Liver (tissue), 9 donors: ENCODE measurements around the gene MEOX1. TPM values are rescaled to one million over a fixed set of nuclear protein-coding genes. Genes with fewer than 3 reads are reported as not detected.

Experiments
- DNase-seq: peaks from one replicate; pipeline ENCODE4 v3.0.0-alpha.2; 2017; ENCODE audit warnings: low spot score
- H3K27ac ChIP-seq, 2 donors: one replicate each; pipeline ENCODE4 v1.7.0; 2013; ENCODE audit warnings: inconsistent platforms in 2 of 2, low read length in 2 of 2, control low read depth in 1 of 2, low read depth in 1 of 2, mild to moderate bottlenecking in 1 of 2
- H3K27me3 ChIP-seq, 4 donors: one replicate each; pipeline versions ENCODE4 v1.6.1 to v1.7.0; 2013; ENCODE audit warnings: low read length in 3 of 4, inconsistent platforms in 1 of 4, mild to moderate bottlenecking in 1 of 4, moderate library complexity in 1 of 4; ENCODE audit not compliant: control insufficient read depth in 4 of 4, insufficient read depth in 4 of 4
- H3K36me3 ChIP-seq, 4 donors: one replicate each; pipeline versions ENCODE4 v1.6.1 to v1.7.0; 2013; ENCODE audit warnings: low read length in 3 of 4, mild to moderate bottlenecking in 3 of 4, low read depth in 1 of 4, moderate library complexity in 1 of 4; ENCODE audit not compliant: control insufficient read depth in 4 of 4, insufficient read depth in 3 of 4
- H3K4me1 ChIP-seq, 4 donors: one replicate each; pipeline versions ENCODE4 v1.6.1 to v1.7.0; 2013; ENCODE audit warnings: low read length in 3 of 4, mild to moderate bottlenecking in 3 of 4, moderate library complexity in 1 of 4; ENCODE audit not compliant: control insufficient read depth in 4 of 4, insufficient read depth in 4 of 4
- H3K4me3 ChIP-seq, 3 donors: one replicate each; pipeline versions ENCODE4 v1.6.1 to v1.7.0; 2013; ENCODE audit warnings: low read length in 3 of 3, control low read depth in 1 of 3, low read depth in 1 of 3, mild to moderate bottlenecking in 1 of 3
- H3K9ac ChIP-seq, 2 donors: one replicate each; pipeline ENCODE4 v1.7.0; 2013; ENCODE audit warnings: low read length in 2 of 2, mild to moderate bottlenecking in 2 of 2, moderate library complexity in 2 of 2, control low read depth in 1 of 2, low read depth in 1 of 2
- H3K9me3 ChIP-seq, 4 donors: one replicate each; pipeline versions ENCODE4 v1.6.1 to v1.7.0; 2013; ENCODE audit warnings: low read length in 3 of 4; ENCODE audit not compliant: control insufficient read depth in 4 of 4
- EGR1 ChIP-seq, 2 donors: IDR thresholded peaks; 2 replicates each; pipeline ENCODE4 v1.6.1; 2016 to 2018; ENCODE audit warnings: antibody characterized with exemption in 2 of 2, low read depth in 2 of 2
- FOXA1 ChIP-seq: IDR thresholded peaks from 2 replicates; pipeline ENCODE4 v1.6.1; 2016; ENCODE audit warnings: antibody characterized with exemption
- FOXA2 ChIP-seq: IDR thresholded peaks from 2 replicates; pipeline ENCODE4 v1.6.1; 2016; ENCODE audit warnings: antibody characterized with exemption
- GABPA ChIP-seq, 2 donors: IDR thresholded peaks in 1 of 2; conservative IDR thresholded peaks in 1 of 2; 2 replicates each; pipeline ENCODE4 v1.6.1; 2016; ENCODE audit warnings: antibody characterized with exemption in 2 of 2, mild to moderate bottlenecking in 1 of 2, moderate library complexity in 1 of 2
- HNF4A ChIP-seq, 2 donors: conservative IDR thresholded peaks; 2 replicates each; pipeline ENCODE4 v1.6.1; 2016; ENCODE audit warnings: antibody characterized with exemption in 2 of 2, mild to moderate bottlenecking in 2 of 2
- HNF4G ChIP-seq: IDR thresholded peaks from 2 replicates; pipeline ENCODE4 v1.6.1; 2016; ENCODE audit warnings: antibody characterized with exemption
- JUND ChIP-seq, 2 donors: IDR thresholded peaks; 2 replicates each; pipeline ENCODE4 v1.6.1; 2016; ENCODE audit warnings: antibody characterized with exemption in 2 of 2
- NR2F2 ChIP-seq: IDR thresholded peaks from 2 replicates; pipeline ENCODE4 v1.6.1; 2016; ENCODE audit warnings: antibody characterized with exemption
- RAD21 ChIP-seq, 2 donors: IDR thresholded peaks; 2 replicates each; pipeline ENCODE4 v1.6.1; 2016; ENCODE audit warnings: antibody characterized with exemption in 2 of 2, mild to moderate bottlenecking in 2 of 2
- RXRA ChIP-seq, 2 donors: IDR thresholded peaks; 2 replicates each; pipeline ENCODE4 v1.6.1; 2017 to 2018; ENCODE audit warnings: antibody characterized with exemption in 2 of 2, mild to moderate bottlenecking in 1 of 2
- SP1 ChIP-seq: IDR thresholded peaks from 2 replicates; pipeline ENCODE4 v1.6.1; 2018; ENCODE audit warnings: antibody characterized with exemption, mild to moderate bottlenecking
- TAF1 ChIP-seq: conservative IDR thresholded peaks from 2 replicates; pipeline ENCODE4 v1.6.1; 2016; ENCODE audit warnings: antibody characterized with exemption, mild to moderate bottlenecking
- YY1 ChIP-seq: IDR thresholded peaks from 2 replicates; pipeline ENCODE4 v1.6.1; 2016; ENCODE audit warnings: antibody characterized with exemption, mild to moderate bottlenecking
- WGBS: extraction: QIAGEN DNeasy Blood & Tissue Kit; methylation state at CpG from one replicate; pipeline ENCODE4 v1.1.7; 2013; 5-methylcytosine and 5-hydroxymethylcytosine counted together
- polyA plus RNA-seq, 2 donors: library from polyadenylated mRNA; stranded (reverse) in 1 of 2; unstranded in 1 of 2; fragments of 200-250 nt in 1 of 2; fragments of >200 nt in 1 of 2; fragmentation: Nextera tagmentation in 1 of 2; extraction: Ambion mirVana in 1 of 2; gene quantifications; one replicate each; pipeline versions ENCODE4 v1.2.1 to v1.2.3, GENCODE V29; 2013 to 2015
- total RNA-seq, 2 donors: library from RNA; depleted of rRNA; stranded (reverse); fragments of >200 nt; gene quantifications; one replicate each; pipeline ENCODE4 v1.2.3, GENCODE V29; 2014
- TF ChIP-seq, protein P1 (sequence below): IDR thresholded peaks from 2 replicates; pipeline ENCODE4 v1.6.1; 2016; ENCODE audit warnings: antibody characterized with exemption
- TF ChIP-seq, protein P2 (sequence below): IDR thresholded peaks from 2 replicates; pipeline ENCODE4 v1.6.1; 2016; ENCODE audit warnings: antibody characterized with exemption
- TF ChIP-seq, protein P3 (sequence below): fragments of 150-350 bp; IDR thresholded peaks from 2 replicates; pipeline ENCODE4 v1.5.1; 2017; ENCODE audit warnings: improper control_type of control experiment, low read depth, low read length; ENCODE audit not compliant: missing input control
- TF ChIP-seq, protein P4 (sequence below): IDR thresholded peaks from 2 replicates; pipeline ENCODE4 v1.6.1; 2016; ENCODE audit warnings: antibody characterized with exemption
- TF ChIP-seq, protein P5 (sequence below): IDR thresholded peaks from 2 replicates; pipeline ENCODE4 v1.6.1; 2016; ENCODE audit warnings: antibody characterized with exemption, mild to moderate bottlenecking
- donor health status: healthy.
- donor health status: healthy.
- donor health status: healthy.
- donor health status: healthy.
- donor health status: healthy.

Gene MEOX1
- total and polyA plus RNA-seq, 4 donors, result 0.05 to 0.33 TPM; not detected in 2

DNA sequence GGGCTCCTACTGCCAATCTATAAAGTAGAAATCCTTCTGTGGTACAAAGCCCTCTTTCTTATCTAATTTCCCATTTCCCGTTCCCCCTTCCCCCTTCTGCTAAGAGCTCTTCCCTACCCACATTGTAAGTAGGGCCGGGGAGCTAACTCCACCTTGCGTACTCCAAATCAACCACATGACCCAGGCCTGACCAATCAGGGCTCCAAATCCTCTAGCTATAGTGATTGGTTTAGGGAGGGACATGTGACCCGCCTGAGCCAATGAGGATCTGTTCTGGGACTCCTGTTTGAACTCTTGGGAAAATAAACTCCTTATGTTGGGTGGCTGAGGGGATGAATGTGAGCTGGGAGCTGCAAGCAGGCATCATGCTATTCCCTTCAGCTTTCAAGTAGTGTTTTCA is 40.9 kb upstream of the MEOX1 start:
- Histone ChIP-seq H3K4me3 (no peak overlapping the region), H3K27me3 (peaks cover 0 to 3% (median 0%) of the 10 kb centered on the region in 4 donors), H3K9ac (no peak overlapping the region), H3K4me1 (no peaks in the 10 kb centered on the region), H3K27ac (no peak overlapping the region), H3K36me3 (no peaks in the 10 kb centered on the region), H3K9me3 (no peaks in the 10 kb centered on the region)
- no peak for DNase-seq
- TF ChIP-seq FOXA2 (no peak), YY1 (no peak), GABPA (IDR thresholded peaks at IDR 0.05 in 1 of 2, conservative IDR thresholded peaks at IDR 0.05 in 1 of 2) (no peak), RAD21 (IDR thresholded peaks at IDR 0.05) (no peak), FOXA1 (no peak)
- TF ChIP-seq, protein P1, sequence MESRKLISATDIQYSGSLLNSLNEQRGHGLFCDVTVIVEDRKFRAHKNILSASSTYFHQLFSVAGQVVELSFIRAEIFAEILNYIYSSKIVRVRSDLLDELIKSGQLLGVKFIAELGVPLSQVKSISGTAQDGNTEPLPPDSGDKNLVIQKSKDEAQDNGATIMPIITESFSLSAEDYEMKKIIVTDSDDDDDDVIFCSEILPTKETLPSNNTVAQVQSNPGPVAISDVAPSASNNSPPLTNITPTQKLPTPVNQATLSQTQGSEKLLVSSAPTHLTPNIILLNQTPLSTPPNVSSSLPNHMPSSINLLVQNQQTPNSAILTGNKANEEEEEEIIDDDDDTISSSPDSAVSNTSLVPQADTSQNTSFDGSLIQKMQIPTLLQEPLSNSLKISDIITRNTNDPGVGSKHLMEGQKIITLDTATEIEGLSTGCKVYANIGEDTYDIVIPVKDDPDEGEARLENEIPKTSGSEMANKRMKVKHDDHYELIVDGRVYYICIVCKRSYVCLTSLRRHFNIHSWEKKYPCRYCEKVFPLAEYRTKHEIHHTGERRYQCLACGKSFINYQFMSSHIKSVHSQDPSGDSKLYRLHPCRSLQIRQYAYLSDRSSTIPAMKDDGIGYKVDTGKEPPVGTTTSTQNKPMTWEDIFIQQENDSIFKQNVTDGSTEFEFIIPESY, result no peak
- TF ChIP-seq, protein P2, sequence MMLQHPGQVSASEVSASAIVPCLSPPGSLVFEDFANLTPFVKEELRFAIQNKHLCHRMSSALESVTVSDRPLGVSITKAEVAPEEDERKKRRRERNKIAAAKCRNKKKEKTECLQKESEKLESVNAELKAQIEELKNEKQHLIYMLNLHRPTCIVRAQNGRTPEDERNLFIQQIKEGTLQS, result no peak
- 89% methylated on average over 4 of the region's 4 CpGs for whole genome bisulfite sequencing

DNA sequence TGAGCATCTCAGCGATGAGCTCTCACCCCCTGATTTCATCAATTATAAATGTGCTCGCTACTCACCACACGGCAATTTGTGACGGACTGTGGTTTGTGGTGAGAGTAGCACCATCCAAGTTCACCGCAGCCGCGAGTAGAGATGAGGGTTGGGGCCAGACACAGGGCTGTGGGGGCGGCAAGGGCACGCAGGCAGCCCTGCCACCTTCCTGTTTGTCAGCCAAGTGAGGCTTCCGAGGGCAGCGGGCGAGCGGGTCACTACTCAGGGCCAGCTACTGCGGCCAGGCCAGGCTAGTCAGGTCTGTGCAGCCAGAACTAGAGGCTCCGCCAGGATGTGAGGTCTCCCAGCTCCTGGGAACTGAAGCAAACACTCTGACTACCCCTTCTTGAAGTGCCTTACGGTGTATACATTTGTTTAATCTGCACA is 39.6 kb upstream of the MEOX1 start:
- no peak for TF ChIP-seq FOXA1
- TF ChIP-seq HNF4A (conservative IDR thresholded peaks at IDR 0.05), result no peak
- TF ChIP-seq, protein P1, result no peak
- TF ChIP-seq JUND (IDR thresholded peaks at IDR 0.05), result no peak
- TF ChIP-seq YY1, result no peak
- no peak for TF ChIP-seq NR2F2
- TF ChIP-seq, protein P3, sequence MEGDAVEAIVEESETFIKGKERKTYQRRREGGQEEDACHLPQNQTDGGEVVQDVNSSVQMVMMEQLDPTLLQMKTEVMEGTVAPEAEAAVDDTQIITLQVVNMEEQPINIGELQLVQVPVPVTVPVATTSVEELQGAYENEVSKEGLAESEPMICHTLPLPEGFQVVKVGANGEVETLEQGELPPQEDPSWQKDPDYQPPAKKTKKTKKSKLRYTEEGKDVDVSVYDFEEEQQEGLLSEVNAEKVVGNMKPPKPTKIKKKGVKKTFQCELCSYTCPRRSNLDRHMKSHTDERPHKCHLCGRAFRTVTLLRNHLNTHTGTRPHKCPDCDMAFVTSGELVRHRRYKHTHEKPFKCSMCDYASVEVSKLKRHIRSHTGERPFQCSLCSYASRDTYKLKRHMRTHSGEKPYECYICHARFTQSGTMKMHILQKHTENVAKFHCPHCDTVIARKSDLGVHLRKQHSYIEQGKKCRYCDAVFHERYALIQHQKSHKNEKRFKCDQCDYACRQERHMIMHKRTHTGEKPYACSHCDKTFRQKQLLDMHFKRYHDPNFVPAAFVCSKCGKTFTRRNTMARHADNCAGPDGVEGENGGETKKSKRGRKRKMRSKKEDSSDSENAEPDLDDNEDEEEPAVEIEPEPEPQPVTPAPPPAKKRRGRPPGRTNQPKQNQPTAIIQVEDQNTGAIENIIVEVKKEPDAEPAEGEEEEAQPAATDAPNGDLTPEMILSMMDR, result no peak
- TF ChIP-seq TAF1, result no peak
- TF ChIP-seq, protein P4, sequence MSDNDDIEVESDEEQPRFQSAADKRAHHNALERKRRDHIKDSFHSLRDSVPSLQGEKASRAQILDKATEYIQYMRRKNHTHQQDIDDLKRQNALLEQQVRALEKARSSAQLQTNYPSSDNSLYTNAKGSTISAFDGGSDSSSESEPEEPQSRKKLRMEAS, result no peak
- TF ChIP-seq RXRA (IDR thresholded peaks at IDR 0.05), result no peak
- no peak for TF ChIP-seq HNF4G
- TF ChIP-seq EGR1 (IDR thresholded peaks at IDR 0.05; ENCODE audit: low read depth in 2 of 2), result no peak
- no peak for TF ChIP-seq GABPA (IDR thresholded peaks at IDR 0.05 in 1 of 2, conservative IDR thresholded peaks at IDR 0.05 in 1 of 2)
- no peak for TF ChIP-seq FOXA2
- TF ChIP-seq, protein P5, sequence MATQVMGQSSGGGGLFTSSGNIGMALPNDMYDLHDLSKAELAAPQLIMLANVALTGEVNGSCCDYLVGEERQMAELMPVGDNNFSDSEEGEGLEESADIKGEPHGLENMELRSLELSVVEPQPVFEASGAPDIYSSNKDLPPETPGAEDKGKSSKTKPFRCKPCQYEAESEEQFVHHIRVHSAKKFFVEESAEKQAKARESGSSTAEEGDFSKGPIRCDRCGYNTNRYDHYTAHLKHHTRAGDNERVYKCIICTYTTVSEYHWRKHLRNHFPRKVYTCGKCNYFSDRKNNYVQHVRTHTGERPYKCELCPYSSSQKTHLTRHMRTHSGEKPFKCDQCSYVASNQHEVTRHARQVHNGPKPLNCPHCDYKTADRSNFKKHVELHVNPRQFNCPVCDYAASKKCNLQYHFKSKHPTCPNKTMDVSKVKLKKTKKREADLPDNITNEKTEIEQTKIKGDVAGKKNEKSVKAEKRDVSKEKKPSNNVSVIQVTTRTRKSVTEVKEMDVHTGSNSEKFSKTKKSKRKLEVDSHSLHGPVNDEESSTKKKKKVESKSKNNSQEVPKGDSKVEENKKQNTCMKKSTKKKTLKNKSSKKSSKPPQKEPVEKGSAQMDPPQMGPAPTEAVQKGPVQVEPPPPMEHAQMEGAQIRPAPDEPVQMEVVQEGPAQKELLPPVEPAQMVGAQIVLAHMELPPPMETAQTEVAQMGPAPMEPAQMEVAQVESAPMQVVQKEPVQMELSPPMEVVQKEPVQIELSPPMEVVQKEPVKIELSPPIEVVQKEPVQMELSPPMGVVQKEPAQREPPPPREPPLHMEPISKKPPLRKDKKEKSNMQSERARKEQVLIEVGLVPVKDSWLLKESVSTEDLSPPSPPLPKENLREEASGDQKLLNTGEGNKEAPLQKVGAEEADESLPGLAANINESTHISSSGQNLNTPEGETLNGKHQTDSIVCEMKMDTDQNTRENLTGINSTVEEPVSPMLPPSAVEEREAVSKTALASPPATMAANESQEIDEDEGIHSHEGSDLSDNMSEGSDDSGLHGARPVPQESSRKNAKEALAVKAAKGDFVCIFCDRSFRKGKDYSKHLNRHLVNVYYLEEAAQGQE, result no peak
- no peak for TF ChIP-seq SP1
- no peak for TF ChIP-seq RAD21 (IDR thresholded peaks at IDR 0.05)
- H3K4me1 ChIP-seq, result no peaks in the 10 kb centered on the region
- H3K9me3 ChIP-seq, result no peaks in the 10 kb centered on the region
- H3K27ac ChIP-seq, result no peak overlapping the region
- no peak overlapping the region for H3K9ac ChIP-seq
- no peak overlapping the region for H3K4me3 ChIP-seq
- peaks cover 0 to 3% (median 0%) of the 10 kb centered on the region in 4 donors for H3K27me3 ChIP-seq
- no peaks in the 10 kb centered on the region for H3K36me3 ChIP-seq
- WGBS, result 53% methylated on average over 16 of the region's 16 CpGs
- DNase-seq, result no peak
